ENCODE results near the gene DDX54. TPM values are rescaled to one million over a fixed set of nuclear protein-coding genes. Genes with fewer than 3 reads are reported as not detected.

The DDX54 gene
- total RNA-seq, 1 donor from 2014 or later, result 121 TPM

DNA sequence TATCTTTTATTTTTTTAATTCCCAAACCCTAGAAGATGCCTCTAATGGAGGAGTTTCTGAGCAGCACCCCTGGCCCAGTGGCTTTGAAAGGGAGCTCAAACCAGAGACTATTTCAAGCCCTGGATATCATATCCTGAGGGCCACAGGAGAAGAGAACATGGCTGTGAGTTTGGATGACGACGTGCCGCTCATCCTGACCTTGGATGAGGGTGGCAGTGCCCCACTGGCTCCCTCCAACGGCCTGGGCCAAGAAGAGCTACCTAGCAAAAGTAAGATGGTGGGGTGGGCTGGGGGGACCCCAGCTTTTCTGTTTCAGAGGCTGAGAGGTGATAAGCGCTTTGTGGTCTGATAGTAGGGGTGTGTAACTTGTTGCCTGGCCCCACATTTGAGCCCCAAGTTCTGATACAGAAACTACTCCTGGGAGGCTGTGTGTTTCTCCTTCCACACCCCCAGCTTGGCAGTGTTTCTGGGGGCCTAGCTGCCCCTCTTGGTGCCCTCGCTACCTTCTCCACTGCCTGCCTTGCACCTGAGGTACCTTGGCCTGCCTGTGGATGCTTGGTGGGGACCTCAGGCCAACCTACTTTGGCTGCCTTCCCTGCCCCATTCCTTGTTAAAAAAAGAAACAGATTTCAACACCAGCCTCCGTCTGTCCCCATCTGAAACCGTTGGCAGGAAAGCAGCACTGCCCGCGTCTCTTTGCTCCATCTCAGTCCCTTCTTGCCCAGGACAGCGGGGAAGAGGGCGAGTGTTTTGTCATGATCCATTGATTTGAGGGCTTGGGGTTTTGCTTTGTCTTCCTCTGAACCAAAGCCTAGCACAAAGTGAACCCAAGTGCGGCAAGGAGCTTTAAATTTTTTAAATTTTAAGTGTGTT lies 41.7 kb upstream of the DDX54 start:
- intact Hi-C loops (cut with micrococcal nuclease), result no loop called here

GRCh38 chr12:113224955-113225354 lies 39.7 kb upstream of the DDX54 start:
- no peak for DNase-seq (ENCODE audit: low spot score)
- H3K9me3 Mint-ChIP-seq, result no peaks in the 10 kb centered on the region
- H3K4me1 Mint-ChIP-seq (ENCODE audit: low read depth), result peaks cover 43% of the 10 kb centered on the region
- no peak overlapping the region for H3K4me3 Mint-ChIP-seq
- intact Hi-C loops (cut with micrococcal nuclease), result no loop called here
- no peak overlapping the region for H3K27ac Mint-ChIP-seq
- H3K27me3 Mint-ChIP-seq (ENCODE audit: insufficient read depth), result no peaks in the 10 kb centered on the region
- H3K36me3 Mint-ChIP-seq (ENCODE audit: low read depth), result peaks cover 16% of the 10 kb centered on the region

More for the DNA sequence above, 41.7 kb upstream of the DDX54 start:
- H3K9me3 Mint-ChIP-seq, result no peaks in the 10 kb centered on the region
- DNase-seq (ENCODE audit: low spot score), result no peak
- H3K27ac Mint-ChIP-seq, result peak overlapping the region; percentile 40
- peaks cover 56% of the 10 kb centered on the region for H3K4me1 Mint-ChIP-seq (ENCODE audit: low read depth)
- H3K4me3 Mint-ChIP-seq, result no peak overlapping the region
- no peaks in the 10 kb centered on the region for H3K27me3 Mint-ChIP-seq (ENCODE audit: insufficient read depth)
- H3K36me3 Mint-ChIP-seq (ENCODE audit: low read depth), result peaks cover 31% of the 10 kb centered on the region

- peak overlapping the region; percentile 86 for H3K27ac Mint-ChIP-seq
- H3K4me1 Mint-ChIP-seq (ENCODE audit: low read depth), result peaks cover 22% of the 10 kb centered on the region
- H3K9me3 Mint-ChIP-seq, result no peaks in the 10 kb centered on the region
- intact Hi-C loops (cut with micrococcal nuclease), result no loop called here
- peak overlapping the region; percentile 91 for H3K4me3 Mint-ChIP-seq
- peaks cover 8% of the 10 kb centered on the region for H3K36me3 Mint-ChIP-seq (ENCODE audit: low read depth)
- H3K27me3 Mint-ChIP-seq (ENCODE audit: insufficient read depth), result no peaks in the 10 kb centered on the region
- DNase-seq (ENCODE audit: low spot score), result no peak
Observed at GRCh38 chr12:113222730-113223531, 37.7 kb upstream of the DDX54 start.

DNA sequence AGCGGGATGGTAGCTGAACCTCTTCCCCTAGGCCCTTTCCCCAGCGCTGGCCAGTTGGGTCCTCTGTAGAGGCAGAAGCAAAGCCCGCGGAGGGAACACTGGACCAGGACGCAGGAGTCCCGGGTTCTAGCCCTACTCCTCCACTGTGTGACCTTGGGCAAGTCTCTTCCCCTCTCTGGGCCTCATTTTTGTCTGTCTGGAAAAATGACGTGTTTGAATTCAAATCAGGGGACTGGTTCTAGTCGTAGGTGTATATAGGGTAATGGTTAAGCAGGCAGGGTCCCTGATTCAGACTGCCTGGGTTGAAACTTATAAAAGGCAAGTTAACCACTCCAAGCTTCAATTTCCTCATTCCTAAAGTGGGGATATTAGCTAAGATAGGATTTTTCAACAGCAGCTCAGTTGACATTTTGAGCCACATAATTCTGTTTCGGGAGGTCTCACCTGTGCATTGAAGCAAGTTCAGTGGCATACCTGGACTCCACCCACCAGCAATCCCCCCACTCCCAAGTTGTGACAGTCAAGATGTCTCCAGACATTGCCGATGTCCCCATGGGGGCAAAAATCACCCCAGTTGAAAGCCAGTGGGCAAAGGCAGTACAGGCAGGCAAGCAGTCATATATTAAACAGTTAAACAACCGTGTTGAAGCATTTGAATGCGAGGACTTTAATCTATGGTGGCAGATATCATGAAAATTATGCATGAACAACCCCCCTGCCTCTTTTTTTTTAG lies 36.9 kb upstream of the DDX54 start:
- peak overlapping the region; percentile 91 for H3K4me3 Mint-ChIP-seq
- H3K36me3 Mint-ChIP-seq (ENCODE audit: low read depth), result peaks cover 3% of the 10 kb centered on the region
- intact Hi-C loops (cut with micrococcal nuclease), result loop anchor here (1.0 kb wide), 9 partner anchors 8 to 744 kb away; partner anchors contain the start of genes DDX54, OAS2, PLBD2 and RBM19
- H3K9me3 Mint-ChIP-seq, result no peaks in the 10 kb centered on the region
- peak; percentile 16 for DNase-seq (ENCODE audit: low spot score)
- H3K27me3 Mint-ChIP-seq (ENCODE audit: insufficient read depth), result no peaks in the 10 kb centered on the region
- peaks cover 30% of the 10 kb centered on the region for H3K4me1 Mint-ChIP-seq (ENCODE audit: low read depth)
- peak overlapping the region; percentile 86 for H3K27ac Mint-ChIP-seq

- peak within 1 kb of the TSS; percentile 91 for H3K4me3 Mint-ChIP-seq
- no peaks in the 10 kb centered on the region for H3K9me3 Mint-ChIP-seq
- H3K27ac Mint-ChIP-seq, result peak within 1 kb of the TSS; percentile 92
- DNase-seq (ENCODE audit: low spot score), result peak; percentile 99
- peaks cover 33% of the 10 kb centered on the region for H3K4me1 Mint-ChIP-seq (ENCODE audit: low read depth)
- H3K36me3 Mint-ChIP-seq (ENCODE audit: low read depth), result no peaks in the 10 kb centered on the region
- H3K27me3 Mint-ChIP-seq (ENCODE audit: insufficient read depth), result peaks cover under 1% of the 10 kb centered on the region
- intact Hi-C loops (cut with micrococcal nuclease), result loop anchor here (1.0 kb wide), 9 partner anchors 9 to 745 kb away; partner anchors contain the start of genes DDX54, OAS2, PLBD2 and RBM19
Observed at GRCh38 chr12:113221181-113221996, 36.1 kb upstream of the DDX54 start, which contains the start of gene TPCN1. TPCN1 (plus strand) TSS chr12:113221464; CDS start chr12:113226853, 5,389 bp downstream.

- Mint-ChIP-seq H3K27me3 (ENCODE audit: insufficient read depth) (peaks cover 1% of the 10 kb centered on the region), H3K9me3 (no peaks in the 10 kb centered on the region), H3K27ac (peak overlapping the region; percentile 92), H3K4me3 (peak overlapping the region; percentile 91), H3K36me3 (ENCODE audit: low read depth) (no peaks in the 10 kb centered on the region), H3K4me1 (ENCODE audit: low read depth) (peaks cover 40% of the 10 kb centered on the region)
- no peak for DNase-seq (ENCODE audit: low spot score)
- intact Hi-C loops (cut with micrococcal nuclease), result loop anchor here (1.0 kb wide), 9 partner anchors 10 to 746 kb away; partner anchors contain the start of genes DDX54, OAS2, PLBD2 and RBM19
Observed at GRCh38 chr12:113220593-113221180, 35.4 kb upstream of the DDX54 start.

- peaks cover 10% of the 10 kb centered on the region for H3K36me3 Mint-ChIP-seq (ENCODE audit: low read depth)
- no peak overlapping the region for H3K4me3 Mint-ChIP-seq
- H3K9me3 Mint-ChIP-seq, result peaks cover 3% of the 10 kb centered on the region
- peaks cover 1% of the 10 kb centered on the region for H3K27me3 Mint-ChIP-seq (ENCODE audit: insufficient read depth)
- intact Hi-C loops (cut with micrococcal nuclease), result no loop called here
- H3K27ac Mint-ChIP-seq, result no peak overlapping the region
- DNase-seq (ENCODE audit: low spot score), result no peak
- peaks cover 48% of the 10 kb centered on the region for H3K4me1 Mint-ChIP-seq (ENCODE audit: low read depth)
Observed at GRCh38 chr12:113216027-113216426, 30.7 kb upstream of the DDX54 start.

DNA sequence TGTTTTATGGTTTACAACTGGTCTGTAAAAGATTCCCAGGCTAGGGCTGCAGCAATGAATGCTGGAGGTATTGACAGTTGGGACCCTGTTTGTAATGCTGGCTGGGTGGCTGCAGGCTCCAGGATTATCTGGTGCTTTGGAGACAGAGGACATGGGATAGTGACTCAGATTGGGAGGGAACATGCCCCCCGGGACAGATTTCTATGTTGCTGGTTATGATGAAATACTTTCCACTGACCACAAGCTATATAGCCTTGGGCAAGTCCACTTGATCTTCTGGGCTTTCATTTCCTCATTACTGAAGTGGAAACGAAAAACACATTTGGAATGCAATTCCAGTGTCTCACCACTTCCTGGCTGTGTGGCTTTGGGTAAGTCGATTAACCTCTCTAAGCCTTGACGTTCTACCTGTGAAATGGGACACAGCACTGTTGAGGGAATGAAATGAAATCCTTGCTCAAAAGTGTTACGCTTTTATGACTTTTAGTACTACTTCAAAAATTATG lies 29.7 kb upstream of the DDX54 start:
- intact Hi-C loops (cut with micrococcal nuclease), result loop anchor here (2.0 kb wide), 1 partner anchor 16 kb away; no protein-coding TSS in a partner anchor
- peaks cover 1% of the 10 kb centered on the region for H3K27me3 Mint-ChIP-seq (ENCODE audit: insufficient read depth)
- peaks cover 14% of the 10 kb centered on the region for H3K36me3 Mint-ChIP-seq (ENCODE audit: low read depth)
- peaks cover 8% of the 10 kb centered on the region for H3K9me3 Mint-ChIP-seq
- no peak overlapping the region for H3K4me3 Mint-ChIP-seq
- no peak for DNase-seq (ENCODE audit: low spot score)
- H3K27ac Mint-ChIP-seq, result peak overlapping the region; percentile 58
- H3K4me1 Mint-ChIP-seq (ENCODE audit: low read depth), result peaks cover 58% of the 10 kb centered on the region

- intact Hi-C loops (cut with micrococcal nuclease), result no loop called here
- H3K9me3 Mint-ChIP-seq, result peaks cover 8% of the 10 kb centered on the region
- no peak for DNase-seq (ENCODE audit: low spot score)
- peaks cover 17% of the 10 kb centered on the region for H3K36me3 Mint-ChIP-seq (ENCODE audit: low read depth)
- no peaks in the 10 kb centered on the region for H3K27me3 Mint-ChIP-seq (ENCODE audit: insufficient read depth)
- H3K4me3 Mint-ChIP-seq, result no peak overlapping the region
- H3K4me1 Mint-ChIP-seq (ENCODE audit: low read depth), result peaks cover 78% of the 10 kb centered on the region
- H3K27ac Mint-ChIP-seq, result peak overlapping the region; percentile 31
Observed at GRCh38 chr12:113211160-113211559, 25.9 kb upstream of the DDX54 start.

GRCh38 chr12:113208041-113208934 lies 23.0 kb upstream of the DDX54 start:
- H3K27ac Mint-ChIP-seq, result peak overlapping the region; percentile 96
- H3K36me3 Mint-ChIP-seq (ENCODE audit: low read depth), result peaks cover 15% of the 10 kb centered on the region
- peaks cover 8% of the 10 kb centered on the region for H3K9me3 Mint-ChIP-seq
- no peaks in the 10 kb centered on the region for H3K27me3 Mint-ChIP-seq (ENCODE audit: insufficient read depth)
- peaks cover 65% of the 10 kb centered on the region for H3K4me1 Mint-ChIP-seq (ENCODE audit: low read depth)
- intact Hi-C loops (cut with micrococcal nuclease), result loop anchor here (1.0 to 5.0 kb wide), 5 partner anchors 11 to 149 kb away; partner anchors contain the start of genes PLBD2 and TPCN1
- H3K4me3 Mint-ChIP-seq, result peak overlapping the region; percentile 75
- peak; percentile 72 for DNase-seq (ENCODE audit: low spot score)

Data from activated T-helper 1 cell treated with anti-CD3 and anti-CD28 coated beads, Interleukin-12 subunit alpha, Interleukin-12 subunit beta, Interleukin-2, Interleukin-4 antibody, amounts not matched to agents 30 ng/mL and 10 ng/mL and 1 ng/mL, durations not matched to agents 14 hours and 24 hours and 36 hours (primary cell).